IPS-NIHi7 (cell line): ENCODE data around the gene OR2A1.
"Not testable (repeated sequence)": the region's sequence is repeated elsewhere in the genome, so short reads cannot be mapped to it uniquely, and the experiment has no call there.

Experiments used
- DNase-seq: peaks from one replicate; pipeline ENCODE4 v3.0.0; 2012; ENCODE audit warnings: mixed read lengths; ENCODE audit errors: extremely low spot score

The OR2A1 gene

GRCh38 chr7:144325868-144326267 is 13.6 kb downstream of the OR2A1 start:
- not testable (repeated sequence) for DNase-seq

- not testable (repeated sequence) for DNase-seq
Observed at GRCh38 chr7:144330044-144330443, 17.8 kb downstream of the OR2A1 start.

GRCh38 chr7:144331221-144331995 is 19.2 kb downstream of the OR2A1 start:
- DNase-seq, result not testable (repeated sequence)

GRCh38 chr7:144331996-144332288 is 19.7 kb downstream of the OR2A1 start:
- not testable (repeated sequence) for DNase-seq

- DNase-seq, result not testable (repeated sequence)
Observed at GRCh38 chr7:144348625-144349024, 36.4 kb downstream of the OR2A1 start.

GRCh38 chr7:144351667-144352066 is 39.4 kb downstream of the OR2A1 start:
- not testable (repeated sequence) for DNase-seq

- not testable (repeated sequence) for DNase-seq
Observed at GRCh38 chr7:144355176-144355822, 43.1 kb downstream of the OR2A1 start, which contains the start of gene ARHGEF5. ARHGEF5 (plus strand) TSS chr7:144355402; CDS start chr7:144362670, 7,268 bp downstream.

- not testable (repeated sequence) for DNase-seq
Observed at GRCh38 chr7:144356185-144356584, 44.0 kb downstream of the OR2A1 start.

- not testable (repeated sequence) for DNase-seq
Observed at GRCh38 chr7:144356860-144357259, 44.6 kb downstream of the OR2A1 start.

- DNase-seq, result not testable (repeated sequence)
Observed at GRCh38 chr7:144362061-144362460, 49.8 kb downstream of the OR2A1 start.

GRCh38 chr7:144365523-144365922 is 53.3 kb downstream of the OR2A1 start:
- not testable (repeated sequence) for DNase-seq

- DNase-seq, result not testable (repeated sequence)
Observed at GRCh38 chr7:144367250-144367649, 55.0 kb downstream of the OR2A1 start.

- DNase-seq, result not testable (repeated sequence)
Observed at GRCh38 chr7:144369221-144369620, 57.0 kb downstream of the OR2A1 start.
